GM12891 (cell line): ENCODE results near the gene NEK10. TPM values are rescaled to one million over a fixed set of nuclear protein-coding genes. Genes with fewer than 3 reads are reported as not detected.
"Not testable (repeated sequence)": the region's sequence is repeated elsewhere in the genome, so short reads cannot be mapped to it uniquely, and the experiment has no call there.

Experiments
- DNase-seq: peaks from one replicate; pipeline ENCODE4 v3.0.0; 2011; ENCODE audit warnings: low spot score; ENCODE audit not compliant: insufficient read length
- FAIRE-seq: peaks from 2 replicates; lab custom pipeline; 2011; peaks lifted over from hg19 to GRCh38; lab: Jason Lieb, UNC
- PAX5 ChIP-seq: IDR thresholded peaks from 2 replicates; pipeline ENCODE4 v1.6.1; 2011; ENCODE audit warnings: low read length, moderate library complexity, mild to moderate bottlenecking; ENCODE audit not compliant: insufficient read depth, severe bottlenecking
- POLR2A ChIP-seq: IDR thresholded peaks from 2 replicates; pipeline ENCODE4 v1.6.1; 2011; ENCODE audit warnings: low read depth, low read length, control low read depth
- POLR2AphosphoS5 ChIP-seq: IDR thresholded peaks from 2 replicates; pipeline ENCODE4 v1.6.1; 2011; ENCODE audit warnings: low read depth, low read length, control low read depth
- POU2F2 ChIP-seq: IDR thresholded peaks from 2 replicates; pipeline ENCODE4 v1.6.1; 2011; ENCODE audit warnings: low read depth, mild to moderate bottlenecking, control low read depth, low read length, moderate library complexity
- SPI1 ChIP-seq: IDR thresholded peaks from 2 replicates; pipeline ENCODE4 v1.6.1; 2011; ENCODE audit warnings: low read depth, low read length, control low read depth
- TAF1 ChIP-seq: IDR thresholded peaks from 2 replicates; pipeline ENCODE4 v1.6.1; 2011; ENCODE audit warnings: low read depth, low read length, control low read depth
- polyA plus RNA-seq: library from polyadenylated mRNA; unstranded; fragments of >200 nt; gene quantifications from one replicate; pipeline ENCODE4 v1.2.1, GENCODE V29; 2012; ENCODE audit warnings: low read depth, missing spikeins, inconsistent platforms; ENCODE audit not compliant: missing spikeins

The NEK10 gene, protein sequence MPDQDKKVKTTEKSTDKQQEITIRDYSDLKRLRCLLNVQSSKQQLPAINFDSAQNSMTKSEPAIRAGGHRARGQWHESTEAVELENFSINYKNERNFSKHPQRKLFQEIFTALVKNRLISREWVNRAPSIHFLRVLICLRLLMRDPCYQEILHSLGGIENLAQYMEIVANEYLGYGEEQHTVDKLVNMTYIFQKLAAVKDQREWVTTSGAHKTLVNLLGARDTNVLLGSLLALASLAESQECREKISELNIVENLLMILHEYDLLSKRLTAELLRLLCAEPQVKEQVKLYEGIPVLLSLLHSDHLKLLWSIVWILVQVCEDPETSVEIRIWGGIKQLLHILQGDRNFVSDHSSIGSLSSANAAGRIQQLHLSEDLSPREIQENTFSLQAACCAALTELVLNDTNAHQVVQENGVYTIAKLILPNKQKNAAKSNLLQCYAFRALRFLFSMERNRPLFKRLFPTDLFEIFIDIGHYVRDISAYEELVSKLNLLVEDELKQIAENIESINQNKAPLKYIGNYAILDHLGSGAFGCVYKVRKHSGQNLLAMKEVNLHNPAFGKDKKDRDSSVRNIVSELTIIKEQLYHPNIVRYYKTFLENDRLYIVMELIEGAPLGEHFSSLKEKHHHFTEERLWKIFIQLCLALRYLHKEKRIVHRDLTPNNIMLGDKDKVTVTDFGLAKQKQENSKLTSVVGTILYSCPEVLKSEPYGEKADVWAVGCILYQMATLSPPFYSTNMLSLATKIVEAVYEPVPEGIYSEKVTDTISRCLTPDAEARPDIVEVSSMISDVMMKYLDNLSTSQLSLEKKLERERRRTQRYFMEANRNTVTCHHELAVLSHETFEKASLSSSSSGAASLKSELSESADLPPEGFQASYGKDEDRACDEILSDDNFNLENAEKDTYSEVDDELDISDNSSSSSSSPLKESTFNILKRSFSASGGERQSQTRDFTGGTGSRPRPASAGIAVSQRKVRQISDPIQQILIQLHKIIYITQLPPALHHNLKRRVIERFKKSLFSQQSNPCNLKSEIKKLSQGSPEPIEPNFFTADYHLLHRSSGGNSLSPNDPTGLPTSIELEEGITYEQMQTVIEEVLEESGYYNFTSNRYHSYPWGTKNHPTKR
- polyA plus RNA-seq = 0.09 TPM

DNA sequence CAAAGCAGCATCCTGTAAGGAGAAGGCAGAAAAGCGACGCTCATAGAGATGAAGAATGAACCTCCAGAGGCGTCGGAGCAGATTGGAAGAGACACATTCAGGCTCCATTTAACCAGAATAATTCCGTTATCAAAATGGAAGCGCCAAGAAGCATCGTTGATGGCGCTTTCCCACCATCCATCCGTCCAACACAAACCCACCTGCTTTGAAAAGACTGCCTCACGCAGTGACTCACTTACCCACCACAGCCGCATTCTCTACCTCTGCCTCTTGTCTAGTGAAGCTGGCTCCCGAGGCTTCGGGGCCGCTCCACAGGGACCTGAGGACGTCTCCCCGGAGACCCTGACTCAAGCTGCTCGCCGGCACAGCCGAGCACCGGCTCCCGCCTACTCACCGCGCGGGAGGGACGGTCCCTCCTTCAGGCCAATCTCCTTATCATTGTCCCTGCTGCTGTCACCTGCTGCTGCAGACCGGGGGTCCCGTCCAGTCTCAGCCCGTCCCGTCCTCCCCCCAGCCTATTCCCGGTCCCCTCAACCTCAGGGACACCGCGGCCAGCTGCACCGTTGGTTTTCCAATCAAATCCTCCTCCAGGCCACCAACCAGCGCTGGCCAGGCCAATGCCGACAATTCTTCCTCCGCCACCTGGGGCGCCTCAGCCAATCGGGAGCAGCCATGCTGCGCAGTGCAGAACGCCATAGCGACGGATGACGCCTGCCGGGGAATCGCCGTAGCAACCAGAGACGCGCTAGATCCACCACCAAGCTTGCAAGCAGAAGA, at the start of gene NEK10:
NEK10 (minus strand) TSS at position 553 of the 777 bp plus-strand sequence. CDS start 16,501 bp downstream, outside the sequence.
- FAIRE-seq (peak; percentile 98), DNase-seq (peak; percentile 89)
- no peak for TF ChIP-seq POU2F2

DNA sequence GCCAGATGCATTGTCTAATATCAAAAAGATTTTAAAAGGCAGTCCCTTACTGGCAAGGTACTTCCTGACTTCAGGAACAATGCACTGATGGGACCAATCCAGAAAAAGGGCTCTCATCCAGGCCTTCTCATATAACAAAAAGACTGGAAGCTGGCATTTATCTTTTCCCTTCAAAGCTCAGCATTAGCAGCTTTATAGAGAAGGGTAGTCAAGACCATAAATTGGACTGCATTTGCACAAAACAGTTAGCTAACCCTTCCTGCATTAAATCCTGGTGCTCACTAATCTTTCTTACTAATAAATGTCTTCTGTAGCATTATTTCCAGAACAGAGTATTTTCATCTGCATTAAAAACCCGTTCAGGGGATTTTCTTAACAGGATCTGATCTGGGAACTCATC, 46.0 kb upstream of the NEK10 start:
- no peak for FAIRE-seq
- DNase-seq = no peak
- no peak for TF ChIP-seq TAF1
- no peak for TF ChIP-seq SPI1
- no peak for TF ChIP-seq POLR2AphosphoS5
- no peak for TF ChIP-seq PAX5
- TF ChIP-seq POU2F2 = no peak

DNA sequence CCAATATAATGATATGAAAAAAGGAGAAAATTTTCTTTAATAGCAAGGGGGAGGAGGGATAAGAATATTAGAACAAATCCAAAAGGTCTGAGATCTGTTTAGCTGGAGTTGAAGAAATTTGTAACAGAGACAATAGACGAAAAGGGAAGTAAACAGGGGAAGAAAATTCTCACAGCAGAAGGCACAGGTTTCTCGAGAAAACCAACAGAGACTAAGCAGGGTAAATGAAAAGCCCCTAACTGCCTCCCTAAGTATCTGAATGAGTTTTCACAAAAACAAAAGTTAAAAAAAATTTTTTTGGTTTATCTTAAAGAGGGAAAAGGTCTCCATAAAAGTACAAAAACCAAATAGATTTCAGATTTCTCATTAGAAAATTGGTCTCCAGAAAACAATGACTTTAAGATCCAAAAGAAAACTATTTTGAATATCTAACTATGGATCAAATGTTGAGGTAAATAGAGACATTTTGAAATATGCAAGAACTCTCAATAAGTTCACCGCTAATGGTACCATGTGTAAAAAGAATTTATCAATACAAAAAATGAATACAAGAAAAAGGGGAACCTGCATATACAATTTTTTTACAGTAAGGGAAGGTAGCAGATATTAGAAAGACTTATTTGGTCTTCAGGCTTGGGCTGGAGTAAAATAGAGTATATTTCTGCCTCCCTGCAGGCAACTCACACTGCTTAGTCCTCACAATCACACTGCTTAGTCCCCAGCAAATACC, 23.9 kb upstream of the NEK10 start:
- FAIRE-seq (no peak), DNase-seq (no peak)
- TF ChIP-seq POU2F2 (no peak), PAX5 (no peak), POLR2AphosphoS5 (no peak), TAF1 (no peak), SPI1 (no peak), POLR2A (no peak)

DNA sequence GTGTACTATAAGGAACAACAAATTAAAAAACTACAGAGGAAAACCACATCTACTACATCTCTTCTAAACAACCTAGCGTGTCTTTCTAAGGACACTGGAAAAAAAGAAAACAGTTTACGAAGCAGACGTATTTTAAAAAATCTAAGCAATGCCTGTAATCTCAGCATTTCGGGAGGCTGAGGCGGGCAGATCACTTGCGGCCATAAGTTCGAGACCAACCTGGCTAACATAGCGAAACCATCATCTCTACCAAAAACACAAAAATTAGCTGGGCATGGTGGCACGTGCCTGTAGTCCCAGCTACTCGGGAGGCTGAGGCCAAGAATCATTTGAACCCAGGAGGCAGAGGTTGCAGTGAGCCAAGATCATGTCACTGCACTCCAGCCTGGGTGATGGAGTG, 23.2 kb upstream of the NEK10 start:
- not testable (repeated sequence) for DNase-seq, FAIRE-seq

DNA sequence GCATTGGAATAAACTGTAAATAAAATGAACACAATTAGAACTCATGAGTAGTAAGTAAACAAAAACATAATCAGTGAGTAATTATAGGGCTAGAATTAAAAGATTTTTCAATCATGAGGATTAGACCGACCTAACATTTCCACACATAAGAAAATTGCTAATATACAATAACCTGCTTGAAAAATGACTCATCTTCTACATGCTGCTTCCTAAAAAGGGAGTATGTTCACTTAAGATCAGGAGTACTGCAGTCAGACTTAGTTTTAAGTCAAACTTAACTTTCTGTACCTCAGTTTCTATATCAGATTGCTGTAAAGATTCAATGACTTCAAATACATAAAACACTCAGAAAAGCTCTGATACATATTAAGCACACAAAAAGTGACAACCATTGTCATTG, 22.6 kb upstream of the NEK10 start:
- no peak for FAIRE-seq
- no peak for DNase-seq
- TF ChIP-seq POU2F2 = no peak
- TF ChIP-seq PAX5 = no peak

DNA sequence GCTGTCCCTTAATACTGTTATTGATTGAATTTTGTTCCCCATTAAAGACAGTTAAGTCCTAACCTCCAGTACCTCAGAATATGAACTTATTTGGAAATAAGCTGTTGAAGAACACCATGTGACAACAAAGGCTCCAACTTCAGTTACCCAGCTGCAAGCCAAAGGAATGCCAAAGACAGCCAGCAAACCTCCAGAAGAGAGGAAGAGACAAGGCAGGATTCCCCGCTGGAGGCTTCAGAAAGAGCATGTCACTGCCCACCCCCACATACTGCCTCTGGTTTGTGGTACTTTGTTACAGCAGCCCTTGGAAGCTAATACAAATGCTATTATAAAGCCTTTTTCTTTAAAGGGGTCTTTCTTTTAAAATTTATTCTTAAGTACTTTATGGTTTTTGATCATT, 18.4 kb upstream of the NEK10 start:
- DNase-seq = no peak
- FAIRE-seq = no peak

DNA sequence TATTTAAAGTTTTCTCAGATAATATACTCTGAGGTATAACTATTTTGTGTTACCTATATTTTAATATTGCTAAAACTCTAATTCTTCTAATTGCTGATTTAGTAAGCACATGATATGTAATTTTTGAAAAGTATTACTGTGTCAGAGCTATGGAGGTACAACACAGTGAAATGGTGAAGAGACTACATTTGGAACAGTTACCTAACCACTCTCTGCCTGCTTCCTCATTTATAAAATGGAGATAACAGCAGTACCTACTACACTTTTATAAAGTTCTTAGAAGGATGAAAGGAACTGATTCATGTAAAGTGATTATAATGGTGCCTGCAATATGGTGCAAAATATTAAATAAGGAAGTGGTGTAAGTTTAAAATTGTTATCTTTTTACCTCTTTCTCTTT, 16.3 kb upstream of the NEK10 start:
- no peak for TF ChIP-seq TAF1
- TF ChIP-seq POLR2A = no peak
- TF ChIP-seq PAX5 = no peak
- FAIRE-seq (no peak), DNase-seq (no peak)

More for the DNA sequence above, 18.4 kb upstream of the NEK10 start:
- TF ChIP-seq TAF1 (no peak), POLR2A (no peak), SPI1 (no peak), PAX5 (no peak), POLR2AphosphoS5 (no peak), POU2F2 (no peak)

DNA sequence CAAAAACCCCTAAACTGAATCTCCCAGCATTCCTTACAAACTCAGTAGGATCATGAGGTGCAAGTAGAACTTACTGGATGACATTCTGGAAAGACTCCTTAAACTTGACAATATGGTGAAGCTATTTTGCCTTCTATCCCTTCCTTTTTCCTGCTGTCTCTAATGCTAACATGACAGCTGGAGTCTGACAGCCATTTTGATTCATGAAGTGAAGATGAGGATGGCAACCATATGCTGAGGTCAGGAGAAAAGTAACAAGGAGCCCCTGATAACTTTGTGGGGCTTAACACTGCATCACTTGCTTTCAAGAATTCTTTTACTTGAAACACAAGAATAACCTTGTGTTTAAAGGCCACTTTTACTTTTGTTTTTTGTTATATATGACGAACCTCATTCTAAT, 15.0 kb upstream of the NEK10 start:
- TF ChIP-seq TAF1 = no peak
- TF ChIP-seq SPI1 = no peak
- TF ChIP-seq POLR2A = no peak
- no peak for TF ChIP-seq PAX5
- no peak for TF ChIP-seq POLR2AphosphoS5
- no peak for TF ChIP-seq POU2F2
- DNase-seq (no peak), FAIRE-seq (no peak)
